NCI-H524 treated with DMSO at 0.1 percent for 48 hours (cell line): ENCODE data around the gene ANGPTL2.
A peak's percentile ranks its signal among the peaks of the same experiment; 100 is the strongest.
"Not testable (repeated sequence)": the region's sequence is repeated elsewhere in the genome, so short reads cannot be mapped to it uniquely, and the experiment has no call there.

Source experiments
- DNase-seq: peaks from one replicate; lab custom pipeline; 2025; lab: John Stamatoyannopoulos, UW

The ANGPTL2 gene

DNA sequence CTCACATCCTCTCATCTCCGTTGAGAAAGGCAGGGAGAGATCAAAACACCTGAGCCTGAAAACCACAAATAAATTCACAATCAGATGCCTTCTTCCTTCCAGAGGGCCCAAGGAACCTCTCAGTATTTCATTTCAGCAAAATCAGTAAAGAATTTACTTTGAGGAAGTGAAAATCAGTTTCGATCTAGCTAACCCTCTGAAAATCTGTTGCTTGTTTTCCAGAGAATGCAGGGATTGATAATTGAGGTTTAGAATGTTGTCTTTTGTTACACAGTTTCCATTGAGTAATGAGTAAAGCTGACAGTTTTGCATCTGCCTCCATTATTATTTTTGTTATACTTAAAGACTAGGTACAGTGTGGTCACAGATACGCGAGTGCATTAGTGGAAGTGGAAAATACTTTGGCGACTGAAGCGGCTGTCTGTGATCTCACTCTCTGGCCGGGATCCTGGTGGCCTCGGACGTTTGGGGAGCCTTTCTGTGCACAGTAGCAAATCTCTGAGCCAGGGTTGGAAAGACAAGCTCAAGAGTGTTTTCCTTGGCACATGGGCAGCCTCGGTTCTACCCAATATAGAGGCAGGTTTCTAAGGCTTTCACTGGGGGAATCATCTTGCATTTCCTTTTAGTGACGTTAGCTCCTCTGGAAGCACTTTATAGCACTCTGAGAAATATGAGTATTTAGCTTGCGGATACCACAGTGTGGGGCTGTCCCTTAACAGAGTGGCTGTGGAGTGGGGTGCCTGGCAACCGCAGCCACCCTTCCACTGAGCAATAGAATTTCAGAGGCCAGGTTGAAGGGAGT is 32.2 kb upstream of the ANGPTL2 start:
- no peak for DNase-seq

- DNase-seq = no peak
These were observed 31.6 kb upstream of the ANGPTL2 start for GRCh38 chr9:127154003-127154389.

DNA sequence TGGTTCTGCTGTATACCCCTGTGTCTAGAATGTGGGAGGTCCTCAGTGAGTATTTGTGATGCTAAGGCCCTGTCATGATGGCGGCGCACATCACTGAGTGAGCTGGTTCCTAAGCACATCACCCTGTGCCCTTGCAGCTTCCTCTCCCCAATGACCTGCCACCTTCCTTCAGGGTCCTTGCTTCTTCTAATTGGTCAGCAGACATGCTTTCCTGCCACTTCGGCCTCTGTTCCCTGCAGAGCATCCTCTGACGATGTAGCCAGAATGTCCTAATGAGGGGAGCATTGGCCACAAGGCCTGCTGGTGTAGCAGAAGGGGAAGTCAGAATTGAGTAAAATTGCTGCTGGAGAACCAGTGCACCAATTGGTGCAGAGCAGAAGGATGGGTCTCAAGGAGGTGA is 31.1 kb upstream of the ANGPTL2 start:
- DNase-seq = no peak

DNA sequence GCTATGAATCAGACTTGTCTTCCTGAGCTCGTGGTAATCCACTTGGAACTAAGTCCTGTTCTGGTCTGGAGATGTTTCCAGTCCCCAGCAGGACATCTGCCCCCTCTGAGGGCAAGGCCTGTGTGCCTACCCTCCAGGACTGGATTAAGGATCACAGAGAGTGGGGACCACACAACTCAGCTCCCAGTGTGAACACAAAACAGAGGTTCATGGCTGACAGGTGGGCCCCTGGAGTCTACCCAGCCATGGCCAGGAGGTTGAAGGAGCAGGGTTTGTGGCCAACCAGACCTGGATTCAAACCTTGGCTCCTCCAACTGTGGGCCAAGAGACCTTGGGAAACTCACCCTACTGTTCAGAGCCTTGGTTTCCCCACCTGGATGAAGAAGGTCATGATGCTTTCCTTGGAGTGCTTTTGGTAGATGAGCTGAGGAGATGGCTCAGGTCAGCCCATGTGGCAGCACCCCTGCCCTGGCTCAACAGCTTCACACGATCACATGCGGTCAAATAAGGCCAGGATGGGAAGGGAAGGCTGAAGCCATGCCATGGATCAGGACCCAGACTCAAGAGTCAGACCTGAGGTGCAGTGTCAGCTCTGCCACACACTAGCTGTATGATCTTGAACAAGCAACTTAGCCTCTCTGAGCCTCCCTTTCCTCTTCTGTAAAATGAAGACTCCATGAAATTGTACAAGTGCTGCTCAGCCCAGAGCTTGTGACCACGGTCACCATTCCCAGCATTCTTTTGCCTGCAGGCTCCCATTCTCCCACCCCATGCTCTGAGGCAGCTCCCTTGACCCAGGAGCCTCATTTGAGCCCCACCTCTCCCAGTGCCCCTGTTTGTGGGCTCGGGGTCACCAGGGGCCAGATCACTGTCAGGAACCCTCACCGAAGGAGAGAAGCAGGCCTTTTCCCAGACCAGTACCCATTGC is 27.3 kb upstream of the ANGPTL2 start:
- DNase-seq = no peak

GRCh38 chr9:127149010-127149409 is 26.6 kb upstream of the ANGPTL2 start:
- no peak for DNase-seq

DNA sequence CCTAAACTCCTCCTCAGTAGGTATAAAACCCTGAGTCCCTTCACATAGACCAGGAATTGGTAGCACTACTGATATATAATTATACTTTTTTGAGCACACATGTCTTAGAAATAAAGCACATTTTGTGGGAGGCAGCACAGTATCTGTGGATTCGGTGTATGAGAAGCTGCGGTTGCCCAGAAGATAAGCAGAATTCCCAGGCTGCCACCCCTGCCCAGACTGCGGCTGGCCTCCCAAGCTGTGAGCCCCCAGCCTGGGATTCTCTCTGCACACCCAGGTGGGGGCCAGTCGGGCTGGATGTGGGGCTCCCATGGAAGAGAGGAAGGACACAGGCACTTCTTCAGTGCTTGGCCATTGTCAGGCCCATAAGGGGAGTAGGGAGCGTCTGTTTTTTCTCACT is 25.6 kb upstream of the ANGPTL2 start:
- DNase-seq = no peak

GRCh38 chr9:127147251-127147650 is 24.8 kb upstream of the ANGPTL2 start:
- no peak for DNase-seq

- not testable (repeated sequence) for DNase-seq
These were observed 24.4 kb upstream of the ANGPTL2 start for GRCh38 chr9:127146841-127147240.

DNA sequence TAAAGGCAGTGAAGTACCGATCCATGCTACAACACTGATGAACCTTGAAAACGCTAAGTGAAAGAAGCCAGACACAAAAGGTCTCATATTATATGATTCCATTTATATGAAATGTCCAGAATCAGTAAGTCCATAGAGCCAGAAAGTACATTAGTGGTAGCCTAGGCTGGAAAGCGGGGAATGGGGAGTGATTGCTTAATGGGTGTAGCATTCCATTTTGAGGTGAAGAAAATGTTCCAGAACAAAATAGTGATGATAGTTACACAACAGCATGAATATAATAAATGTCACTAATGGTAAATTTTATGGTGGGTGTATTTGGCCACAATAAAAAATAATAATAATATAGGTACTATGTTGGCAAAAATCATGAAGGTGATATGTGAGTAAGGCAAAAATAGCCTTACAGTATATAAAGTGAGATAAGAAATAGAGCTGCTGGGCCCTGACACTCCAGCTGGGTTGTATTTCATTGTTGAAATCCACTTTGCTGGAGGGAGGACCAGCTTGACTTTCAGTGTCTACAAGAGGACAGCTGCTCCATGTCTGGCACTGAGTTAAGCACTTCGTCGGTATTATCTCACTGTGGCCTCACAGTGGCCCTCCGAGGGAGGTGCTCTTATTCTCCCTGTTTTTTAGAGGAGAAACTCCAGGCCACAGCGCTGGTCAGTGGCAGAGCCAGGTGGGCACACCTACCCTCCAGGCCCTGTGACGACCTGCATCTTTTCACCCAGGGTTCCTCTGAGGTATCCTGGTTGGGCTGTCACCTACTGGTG is 22.4 kb upstream of the ANGPTL2 start:
- peak; percentile 66 for DNase-seq

DNA sequence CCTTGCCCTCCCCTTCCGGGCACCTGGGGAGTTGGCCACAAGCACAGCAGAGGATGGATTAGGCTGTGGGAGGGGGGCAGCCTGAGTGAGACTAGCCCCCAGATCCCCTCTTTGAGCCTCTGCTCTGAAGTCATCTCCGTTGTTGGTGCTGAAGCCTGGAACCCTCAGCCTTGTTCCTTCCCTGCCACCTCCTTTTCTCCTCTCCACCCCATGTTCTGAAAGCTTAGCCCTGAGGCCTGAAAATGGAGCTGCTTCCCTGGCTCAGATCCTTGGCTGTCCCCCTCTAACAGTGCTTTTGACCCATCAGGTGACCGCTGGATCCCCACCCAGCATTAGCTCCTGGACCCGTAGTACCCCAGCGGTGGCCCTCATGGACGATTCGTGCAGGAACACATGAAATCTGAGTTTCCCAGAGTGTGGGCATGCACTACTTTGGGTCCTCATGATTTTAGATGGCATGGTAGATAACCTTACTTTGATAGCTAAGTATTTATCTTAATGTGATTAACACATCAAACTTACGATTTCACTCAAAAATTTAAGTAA is 21.6 kb upstream of the ANGPTL2 start:
- DNase-seq = no peak

DNA sequence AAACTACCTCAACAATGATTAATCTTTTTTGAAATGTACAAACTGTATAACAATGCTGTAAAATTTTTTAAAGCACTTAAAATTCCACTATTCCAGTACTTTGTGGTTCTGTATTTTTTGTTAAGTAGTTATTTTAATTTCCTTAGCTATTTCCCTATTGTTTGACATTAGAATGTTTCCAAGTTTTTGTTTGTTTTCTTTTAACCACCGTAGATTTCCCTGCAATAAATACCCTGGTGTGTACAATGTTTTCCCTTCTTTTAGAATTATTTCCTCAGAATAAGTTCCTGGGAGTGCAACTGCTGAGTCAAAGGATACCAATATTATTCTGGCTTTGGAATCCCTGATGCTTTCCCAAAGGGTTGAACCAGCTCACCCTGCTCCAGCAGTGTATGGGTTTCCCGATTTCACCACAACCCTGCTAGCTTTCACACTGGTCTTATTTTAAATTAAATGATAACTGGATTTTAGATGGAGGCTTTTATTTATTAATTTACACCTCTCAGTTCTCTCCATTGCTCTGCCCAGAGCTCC is 20.6 kb upstream of the ANGPTL2 start:
- no peak for DNase-seq

GRCh38 chr9:127142291-127142690 is 19.9 kb upstream of the ANGPTL2 start:
- DNase-seq = no peak

GRCh38 chr9:127140842-127141675 is 18.6 kb upstream of the ANGPTL2 start:
- no peak for DNase-seq

GRCh38 chr9:127140181-127140580 is 17.7 kb upstream of the ANGPTL2 start:
- no peak for DNase-seq

DNA sequence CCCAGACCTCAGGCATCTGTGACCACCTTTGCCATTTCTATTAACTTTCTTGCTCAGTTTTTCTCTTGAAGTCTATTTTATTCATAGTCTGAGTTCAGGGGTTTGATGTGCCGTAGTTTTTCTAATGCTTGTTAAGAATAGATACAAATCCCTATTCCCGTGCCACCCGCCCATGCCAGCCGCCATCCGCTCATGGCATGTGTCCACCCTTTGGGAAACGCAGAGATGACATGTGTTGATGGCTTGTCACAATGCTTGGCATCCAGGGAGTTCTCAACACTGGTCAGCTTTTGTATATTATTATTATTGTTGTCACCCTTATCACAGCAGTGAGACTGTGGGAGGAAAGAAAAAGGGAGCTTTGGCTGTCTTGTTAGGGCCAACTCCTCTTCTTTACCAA is 17.3 kb upstream of the ANGPTL2 start:
- no peak for DNase-seq

DNA sequence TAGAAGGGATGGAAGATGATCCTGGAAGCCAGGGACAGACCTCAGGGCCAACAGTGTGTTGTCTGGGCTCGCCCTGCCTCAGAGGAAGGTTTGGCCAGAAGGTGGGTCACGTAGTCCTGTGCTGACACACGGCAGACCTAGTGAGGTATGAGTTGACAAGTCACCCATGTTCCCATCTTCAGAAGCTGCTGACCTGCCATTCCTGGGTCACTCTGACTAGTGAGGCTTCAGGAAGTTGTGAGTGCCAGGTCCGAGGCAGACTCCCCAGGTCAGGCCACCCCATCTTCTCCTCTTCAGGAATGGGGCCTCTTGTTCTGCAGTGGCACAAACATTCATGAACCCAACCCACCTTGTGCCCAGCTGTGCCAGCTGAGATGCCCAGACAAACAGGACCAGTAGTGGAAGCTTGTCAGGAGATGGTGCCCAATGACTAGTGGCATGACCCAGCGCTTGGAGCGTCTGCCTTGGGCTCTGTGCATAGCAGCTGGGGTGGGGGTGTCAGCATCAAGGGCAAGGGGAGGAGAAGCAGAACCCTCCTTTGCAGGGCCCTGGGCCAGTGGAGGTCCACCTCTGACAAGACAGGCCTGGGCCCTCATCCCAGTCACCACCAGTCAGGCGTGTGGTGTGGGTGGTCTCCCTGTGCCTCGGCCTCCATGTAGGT is 16.8 kb upstream of the ANGPTL2 start:
- no peak for DNase-seq

DNA sequence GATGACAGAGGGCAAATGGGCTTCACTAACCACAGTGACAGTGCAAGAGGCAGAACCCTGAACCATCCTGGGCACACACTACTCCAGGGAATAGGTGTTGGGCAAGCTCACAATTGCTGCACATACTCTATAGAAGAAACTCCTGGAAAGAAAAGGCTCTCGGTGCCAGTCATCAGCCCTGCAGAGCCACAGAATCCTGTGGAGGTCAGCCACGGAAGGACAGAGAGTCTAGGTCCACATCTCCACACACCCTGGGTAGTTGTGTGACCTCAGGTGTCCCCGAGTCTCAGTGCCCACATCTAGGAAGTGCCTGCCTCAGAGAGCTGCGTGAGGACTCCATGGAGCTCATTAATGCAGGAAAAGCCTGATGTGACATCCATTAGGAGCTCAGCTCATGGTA is 16.0 kb upstream of the ANGPTL2 start:
- no peak for DNase-seq

DNA sequence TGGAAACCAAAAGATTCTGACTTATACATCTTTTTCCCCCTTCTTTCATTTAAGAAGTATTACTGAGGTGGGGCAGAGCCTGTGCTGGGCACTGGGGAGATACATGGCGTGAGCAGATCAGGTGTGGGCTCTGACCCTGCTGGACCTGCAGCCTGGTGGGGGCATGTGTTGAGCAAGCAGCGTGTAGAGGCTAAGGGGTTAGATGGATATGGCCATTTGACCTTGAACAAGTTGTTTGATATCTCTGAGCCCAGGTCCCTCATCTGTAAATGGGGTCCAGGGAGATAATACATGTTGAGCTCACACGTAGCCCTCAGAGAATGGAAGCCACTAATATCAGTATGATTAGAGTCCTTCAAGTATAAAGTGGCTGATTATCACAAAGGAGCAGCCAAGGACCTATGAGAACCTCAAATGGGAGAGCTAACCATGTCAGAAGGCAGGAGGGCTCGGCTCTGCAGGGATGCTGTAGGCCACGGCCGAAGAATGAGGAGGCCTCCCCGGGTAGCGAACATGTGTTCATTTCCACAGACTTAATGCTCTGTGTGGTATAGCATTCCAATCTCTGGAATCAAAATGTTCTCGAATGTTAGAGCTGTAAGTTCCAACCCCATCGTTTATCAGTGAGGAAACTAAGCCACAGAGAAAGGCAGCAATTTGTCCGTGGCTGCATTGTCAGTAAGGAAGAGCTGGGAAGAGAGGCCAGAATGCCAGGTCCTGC is 15.4 kb upstream of the ANGPTL2 start:
- DNase-seq = no peak

- DNase-seq = no peak
These were observed 14.6 kb upstream of the ANGPTL2 start for GRCh38 chr9:127136880-127137639.
